ENCODE results near the gene CBX4.

CBX4 gene

GRCh38 chr17:79826841-79827578 is 12.2 kb downstream of the CBX4 start:
- no peak for DNase-seq

- no peak for DNase-seq
Observed at GRCh38 chr17:79826204-79826680, 13.0 kb downstream of the CBX4 start.

GRCh38 chr17:79825580-79825921 is 13.7 kb downstream of the CBX4 start:
- no peak for DNase-seq

GRCh38 chr17:79824893-79825579 is 14.2 kb downstream of the CBX4 start:
- DNase-seq = no peak

GRCh38 chr17:79824234-79824633 is 15.0 kb downstream of the CBX4 start:
- no peak for DNase-seq

GRCh38 chr17:79822583-79823124 is 16.6 kb downstream of the CBX4 start:
- no peak for DNase-seq

- no peak for DNase-seq
Observed at GRCh38 chr17:79821331-79822095, 17.7 kb downstream of the CBX4 start.

DNA sequence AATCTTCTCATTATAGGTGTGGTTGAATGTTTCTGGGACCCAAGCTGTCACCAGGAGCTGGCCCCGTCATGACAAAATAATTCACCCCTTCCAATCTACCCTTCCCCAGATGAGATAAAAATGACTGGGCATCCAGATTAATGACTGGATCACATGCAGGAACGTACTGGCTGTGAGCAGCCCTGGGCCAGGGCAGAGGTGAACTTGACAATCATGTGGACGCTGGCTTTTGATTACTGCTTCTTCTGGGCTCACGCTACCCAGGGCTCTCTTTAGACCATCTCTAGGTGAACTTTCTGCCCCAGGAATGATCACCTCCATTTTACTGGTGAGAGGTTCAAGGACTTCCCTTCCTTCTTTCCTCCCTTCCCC is 18.3 kb downstream of the CBX4 start:
- DNase-seq = no peak

DNA sequence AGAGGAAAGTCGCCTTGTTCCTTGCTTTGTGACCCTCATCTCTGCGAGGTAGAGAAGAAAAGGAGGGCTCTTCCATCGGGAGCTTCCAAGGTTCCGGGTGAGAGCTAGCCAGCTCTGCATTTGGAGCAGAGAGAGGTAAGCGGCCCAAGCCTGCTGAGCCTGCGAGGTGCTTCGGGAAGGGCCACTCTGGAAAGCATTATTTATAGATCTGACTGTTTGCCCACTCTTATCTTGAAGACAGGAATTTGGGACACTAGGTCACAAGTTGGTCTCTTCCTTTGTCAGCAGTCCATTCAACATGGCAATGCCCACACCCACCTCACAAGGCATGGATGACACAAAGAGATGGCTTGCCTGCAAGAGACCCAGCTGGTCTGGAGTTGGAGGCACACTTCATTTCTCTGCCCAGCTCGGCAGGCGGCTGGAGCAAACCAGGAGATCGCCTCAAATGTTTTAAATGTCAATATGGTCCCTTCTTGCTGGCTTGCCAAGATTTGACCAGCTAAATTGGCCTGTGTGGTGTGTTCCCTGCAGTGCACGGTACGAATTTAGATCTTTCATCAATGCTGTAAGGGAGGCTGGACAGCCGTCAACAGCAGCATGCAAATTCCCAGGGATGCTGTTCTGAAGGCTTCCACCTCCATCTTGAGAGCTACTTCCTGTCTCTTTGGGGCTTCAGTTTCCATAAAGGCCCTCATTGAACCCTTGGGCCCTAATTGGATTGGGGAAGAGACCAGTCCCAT is 19.5 kb downstream of the CBX4 start:
- no peak for DNase-seq

GRCh38 chr17:79819085-79819484 is 20.2 kb downstream of the CBX4 start:
- no peak for DNase-seq

DNA sequence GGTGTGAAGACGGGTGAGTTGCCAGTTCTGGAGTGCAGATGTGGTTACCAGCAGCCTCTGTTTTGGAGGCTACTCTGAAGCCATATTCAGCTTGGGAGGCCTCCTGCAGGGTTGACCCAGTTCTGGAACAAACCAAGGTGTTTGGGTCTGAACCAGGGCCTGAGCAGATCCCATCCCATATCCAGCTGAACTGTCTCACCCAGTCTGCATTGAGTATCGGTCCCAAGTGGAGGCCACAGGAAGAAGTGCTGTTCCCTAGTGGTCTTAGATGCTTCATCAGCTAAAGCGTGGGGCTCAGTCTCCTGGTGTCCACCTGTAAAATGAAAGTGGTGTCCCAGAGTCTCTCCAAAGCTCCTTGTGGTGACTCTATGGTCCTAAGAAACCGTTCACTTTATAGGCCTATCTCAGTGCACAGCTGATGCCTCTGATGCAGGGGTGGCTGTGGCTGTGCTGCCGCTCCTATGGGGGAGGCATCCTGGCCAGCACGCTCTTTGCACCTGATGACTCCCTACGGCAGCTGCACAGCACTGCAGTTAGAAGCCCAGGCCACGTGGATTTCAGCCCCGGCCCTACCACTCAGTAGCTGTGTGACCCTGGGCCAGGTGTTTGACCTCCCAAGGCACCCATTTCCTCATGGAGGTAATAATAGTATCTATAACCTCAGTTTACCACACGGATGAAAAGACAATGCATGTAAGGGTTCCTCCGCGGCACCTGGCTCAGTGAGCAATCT is 21.0 kb downstream of the CBX4 start:
- DNase-seq = no peak

DNA sequence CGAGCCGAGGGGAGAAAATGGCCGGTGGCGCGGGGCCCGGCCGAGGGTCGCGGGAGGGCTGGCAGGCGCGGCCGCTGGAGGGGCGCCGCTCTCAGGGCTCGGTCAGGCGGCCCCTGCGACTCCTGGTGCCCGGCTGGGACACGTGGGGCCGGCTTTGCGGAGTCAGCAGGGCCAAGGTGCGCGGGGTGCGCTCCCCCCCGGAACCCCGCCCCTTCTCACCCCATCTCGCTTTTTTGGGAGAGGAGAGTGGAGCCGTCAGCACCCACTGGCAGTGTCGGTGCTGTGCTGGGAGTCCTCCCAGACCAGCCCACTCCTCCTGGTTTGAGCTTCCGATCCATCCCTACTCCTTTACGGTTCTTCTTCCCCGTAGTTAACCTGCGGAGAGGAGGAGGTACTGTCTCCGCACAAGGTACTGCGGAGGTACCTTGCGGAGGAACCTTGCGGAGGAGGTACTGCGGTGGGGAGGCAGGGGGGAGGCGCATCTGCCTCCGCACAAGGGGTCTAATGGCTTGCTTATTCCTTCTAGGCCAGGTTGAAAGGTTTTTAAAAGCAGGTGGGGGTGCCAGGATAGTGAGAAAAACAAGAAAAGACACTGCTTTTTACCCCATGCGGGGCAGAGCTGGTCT is 23.3 kb downstream of the CBX4 start:
- no peak for DNase-seq

DNA sequence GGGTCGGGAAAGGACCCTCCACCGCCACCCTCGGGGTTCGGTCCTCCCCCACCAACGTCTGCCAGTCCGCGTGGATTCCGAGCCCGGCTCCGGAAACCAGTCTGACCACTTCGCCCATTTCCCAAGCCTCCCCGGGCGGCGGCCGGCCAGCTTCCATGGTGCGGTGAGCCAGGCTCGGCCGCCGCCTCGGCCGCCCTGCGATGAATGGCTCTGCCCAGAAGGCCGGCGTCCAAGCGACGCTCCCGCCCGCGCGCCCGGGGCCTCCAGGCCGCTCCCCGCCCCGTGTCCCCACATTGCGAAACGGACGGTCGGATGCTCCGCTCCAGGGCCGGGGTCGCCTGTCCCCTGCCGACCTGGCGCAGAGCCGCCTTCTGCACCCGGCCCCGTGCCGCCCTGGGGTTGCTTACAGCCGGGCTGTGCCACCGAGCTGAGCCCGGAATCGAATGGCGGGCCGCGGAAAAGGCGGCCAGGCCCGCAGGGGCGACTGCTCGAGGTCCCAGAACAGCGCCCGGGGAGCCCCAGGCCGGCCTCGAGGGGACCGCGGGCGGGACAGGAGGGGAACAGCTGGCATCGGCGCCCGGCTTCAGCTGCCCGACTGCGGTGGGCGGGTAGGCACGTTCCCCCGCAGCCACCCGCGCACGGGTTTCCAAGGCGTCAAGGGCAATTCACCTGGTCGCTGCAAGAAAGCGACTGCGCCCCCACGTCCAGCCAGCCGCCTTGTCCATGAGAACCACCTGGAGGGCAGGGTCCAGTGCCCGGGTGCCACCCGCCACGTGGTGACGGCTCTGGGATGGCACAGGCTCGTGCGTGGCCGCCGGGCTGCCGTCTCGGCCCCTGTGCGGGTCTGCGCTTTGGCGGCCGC is 24.0 kb downstream of the CBX4 start:
- no peak for DNase-seq

DNA sequence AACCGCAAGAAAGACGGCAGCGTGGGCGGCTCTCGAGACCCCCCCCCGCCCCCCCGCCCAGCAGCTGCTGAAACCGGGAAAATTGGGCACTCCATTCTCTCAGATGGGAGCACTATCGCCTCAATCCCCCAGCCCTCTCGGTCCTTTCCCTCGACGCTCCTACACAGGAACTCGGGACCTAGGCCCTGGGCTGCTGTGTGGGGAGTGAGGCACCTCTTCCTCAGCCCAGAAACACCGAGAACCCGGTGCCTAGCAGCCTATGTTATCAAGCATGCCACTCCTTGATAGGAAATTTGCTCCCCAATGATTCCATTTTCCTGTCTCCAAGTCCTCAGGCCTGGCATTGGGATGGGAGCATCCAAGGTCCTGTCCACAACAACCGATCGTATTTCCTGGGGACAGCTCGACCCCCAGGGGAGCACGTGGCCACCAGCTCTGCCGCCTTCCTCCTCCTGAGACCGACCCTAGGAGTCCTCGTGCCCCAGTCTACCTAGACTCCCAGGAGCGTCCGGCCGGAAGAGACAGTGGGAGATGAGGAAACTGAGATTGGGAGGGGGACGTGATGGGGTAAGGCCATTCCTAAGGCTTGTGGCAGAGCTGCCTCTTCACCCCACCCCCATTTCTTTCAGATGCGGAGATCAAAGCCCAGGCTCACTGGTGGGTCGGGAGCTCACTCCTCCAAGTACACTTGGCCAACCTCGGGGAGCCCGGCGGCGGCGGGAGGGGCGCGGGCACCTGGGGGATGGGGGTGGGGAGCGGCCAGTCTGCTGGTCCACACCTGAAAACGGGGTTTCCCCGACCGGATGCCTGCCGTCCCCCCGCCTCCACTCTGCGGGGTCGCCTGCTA is 24.9 kb downstream of the CBX4 start:
- DNase-seq = no peak

GRCh38 chr17:79813297-79814126 is 25.7 kb downstream of the CBX4 start:
- DNase-seq = no peak

DNA sequence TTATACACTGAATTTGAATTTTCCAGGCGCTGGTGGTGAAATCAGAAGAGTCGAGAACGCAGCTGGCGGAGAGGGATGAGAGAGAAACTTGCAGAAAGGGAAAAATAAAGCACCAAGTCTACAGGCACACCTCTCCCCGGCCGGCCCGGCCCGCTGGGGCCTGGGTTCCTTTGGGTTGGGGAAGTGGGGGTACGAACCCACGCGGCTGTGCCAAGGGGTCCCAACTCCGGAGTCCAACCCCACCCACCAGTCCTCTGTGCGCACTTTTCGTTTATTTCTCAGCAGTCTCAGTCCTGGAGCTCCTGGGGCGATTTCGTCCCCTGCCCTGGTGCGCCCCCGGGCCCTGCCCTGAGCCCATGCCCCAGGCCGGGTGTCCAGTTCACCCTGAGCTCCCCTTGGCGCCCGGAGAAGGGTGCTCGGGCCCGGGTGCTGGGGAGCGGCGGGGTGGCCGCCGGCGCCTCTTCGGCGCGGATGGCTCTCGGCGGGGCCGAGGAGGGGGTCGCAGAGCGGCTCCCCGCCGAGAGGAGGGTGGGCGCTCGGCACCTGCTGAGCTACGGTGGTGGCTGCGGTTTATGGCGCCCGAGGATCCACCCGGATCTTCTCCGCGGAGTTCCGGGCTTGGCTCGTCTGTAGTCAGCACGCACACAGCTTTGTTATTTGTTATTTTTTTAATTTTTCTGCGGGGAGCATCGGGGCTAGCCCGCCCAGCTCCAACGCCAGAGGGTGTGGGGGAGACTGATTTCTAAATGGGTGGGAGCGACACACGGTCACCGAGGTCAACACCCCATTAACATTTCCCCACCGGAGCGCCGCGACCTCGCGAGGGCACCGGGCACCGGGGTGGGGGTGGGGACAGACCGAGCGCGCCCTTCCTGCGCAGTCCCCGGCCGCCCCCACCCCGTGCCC is 26.6 kb downstream of the CBX4 start:
- DNase-seq = no peak

DNA sequence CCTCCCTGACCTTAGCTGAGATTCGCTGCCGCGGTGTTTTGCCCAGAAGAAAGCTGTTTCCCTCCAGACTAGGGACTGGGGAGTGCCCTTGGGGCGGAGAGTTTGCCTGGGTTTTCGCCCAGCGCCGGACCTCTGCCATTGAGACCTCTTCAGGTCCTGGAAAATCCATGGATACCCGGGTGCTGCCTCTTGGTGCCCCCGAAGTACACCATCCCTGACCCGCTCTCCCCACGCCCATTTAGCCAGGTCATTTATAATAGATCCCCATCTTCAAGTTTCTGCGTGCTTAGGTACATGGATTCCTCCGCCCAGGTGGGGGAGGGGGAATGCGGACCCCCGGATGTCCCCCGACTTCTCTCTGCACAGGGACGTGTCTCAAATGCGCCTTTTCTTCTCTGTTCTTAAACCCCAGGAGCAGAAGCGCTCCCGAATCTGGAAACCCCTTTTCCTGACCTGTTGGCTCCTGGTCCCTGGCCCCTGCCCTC is 27.3 kb downstream of the CBX4 start:
- no peak for DNase-seq
